HCT116 (cell line): ENCODE results near the gene KRT36. TPM values are rescaled to one million over a fixed set of nuclear protein-coding genes. Genes with fewer than 3 reads are reported as not detected.

ENCODE experiments used
- ATAC-seq: fragments of 200-7000 bp; cut with Tn5 transposase; 2 replicates; pipeline ENCODE4 v1.9.1; 2020; ENCODE audit warnings: mild to moderate bottlenecking, moderate library complexity
- BruUV-seq: library from RNA; stranded (reverse); fragments of 400-500 nt; replicated peaks from 2 replicates; lab custom pipeline; 2021; lab: Mats Ljungman, UMichigan
- CTCF ChIA-PET: fragments of 300-600 bp; sonication (Branson Sonifier 250); formaldehyde crosslinking; loops from one replicate; lab custom pipeline; 2021; ENCODE audit warnings: antibody characterized with exemption; lab: Charles Lee
- POLR2A ChIA-PET: fragments of 300-600, 350-600 bp; sonication (Branson Sonifier 250); formaldehyde crosslinking; loops from one replicate; lab custom pipeline; 2021; ENCODE audit warnings: antibody characterized with exemption; lab: Charles Lee
- RAD21 ChIA-PET, 2 experiments: fragments of 300-600 bp; sonication (Branson Sonifier 250); formaldehyde crosslinking; loops; one replicate each; lab custom pipeline; 2023; ENCODE audit warnings: low total read pairs in 2 of 2; ENCODE audit not compliant: uncharacterized antibody in 2 of 2, unreplicated experiment in 2 of 2, low non-redundant PET in 1 of 2; lab: Charles Lee
- DNase-seq: peaks from one replicate; pipeline ENCODE4 v3.0.0-alpha.2; 2010; ENCODE audit warnings: low read depth, low spot score
- H2AFZ ChIP-seq: fragments of 200-600 bp; shearing (Covaris generic), sonication (generic); 2 replicates; pipeline ENCODE4 v1.6.1; 2017; ENCODE audit warnings: low read depth, mixed run types, mixed read lengths, antibody characterized with exemption, low read length; ENCODE audit not compliant: poor library complexity, severe bottlenecking
- H3K27ac ChIP-seq: 2 replicates; pipeline ENCODE4 v1.5.1; 2012; ENCODE audit warnings: low read depth, low read length
- H3K27me3 ChIP-seq: fragments of 200-600 bp; sonication (generic); 2 replicates; pipeline ENCODE4 v1.6.1; 2016; ENCODE audit warnings: mixed run types, low read length, mixed read lengths; ENCODE audit not compliant: insufficient read depth
- H3K36me3 ChIP-seq, 2 experiments: fragments of 200-500 bp in 1 of 2; fragments of 200-600 bp in 1 of 2; sonication (Bioruptor generic) in 1 of 2; sonication (generic) in 1 of 2; 2 replicates each; pipeline versions ENCODE4 v1.5.1 to v1.6.1; 2014 to 2016; ENCODE audit warnings: low read length in 2 of 2, inconsistent platforms in 1 of 2, mixed read lengths in 1 of 2, mixed run types in 1 of 2; ENCODE audit not compliant: insufficient read depth in 2 of 2, control insufficient read depth in 1 of 2
- H3K4me1 ChIP-seq, 2 experiments: fragments of 200-600 bp in 1 of 2; sonication (generic) in 1 of 2; 2 replicates each; pipeline versions ENCODE4 v1.5.1 to v1.6.1; 2012 to 2017; ENCODE audit warnings: low read length in 2 of 2, inconsistent platforms in 1 of 2, mild to moderate bottlenecking in 1 of 2, mixed read lengths in 1 of 2, mixed run types in 1 of 2, moderate library complexity in 1 of 2; ENCODE audit not compliant: insufficient read depth in 2 of 2, control insufficient read depth in 1 of 2
- H3K4me2 ChIP-seq: fragments of 200-600 bp; sonication (generic); 2 replicates; pipeline ENCODE4 v1.6.1; 2017; ENCODE audit warnings: mixed run types, low read length, mixed read lengths
- H3K4me3 ChIP-seq, 2 experiments: fragments of 200-600 bp in 1 of 2; sonication (generic) in 1 of 2; replicated peaks in 1 of 2; 2 replicates each; pipeline ENCODE4 v1.5.1; 2011 to 2016; ENCODE audit warnings: low read length in 2 of 2, control low read depth in 1 of 2, low read depth in 1 of 2, mild to moderate bottlenecking in 1 of 2, mixed read lengths in 1 of 2, mixed run types in 1 of 2
- H3K79me2 ChIP-seq: fragments of 200-600 bp; sonication (generic); 2 replicates; pipeline ENCODE4 v1.6.1; 2017; ENCODE audit warnings: mild to moderate bottlenecking, mixed run types, low read length, moderate library complexity, mixed read lengths; ENCODE audit not compliant: insufficient read depth
- H3K9ac ChIP-seq: fragments of 200-600 bp; sonication (generic); 2 replicates; pipeline ENCODE4 v1.6.1; 2016; ENCODE audit warnings: low read length, mixed read lengths
- H3K9me2 ChIP-seq: fragments of 200-600 bp; sonication (generic), shearing (Covaris generic); 2 replicates; pipeline ENCODE4 v1.6.1; 2017; ENCODE audit warnings: mixed run types, mild to moderate bottlenecking, moderate library complexity; ENCODE audit not compliant: insufficient read depth
- H3K9me3 ChIP-seq, 2 experiments: fragments of 200-500 bp in 1 of 2; fragments of 200-600 bp in 1 of 2; sonication (Bioruptor generic) in 1 of 2; sonication (generic) in 1 of 2; 2 replicates each; pipeline ENCODE4 v1.6.1; 2014 to 2017; ENCODE audit warnings: low read length in 2 of 2, mixed read lengths in 2 of 2, inconsistent platforms in 1 of 2, low read depth in 1 of 2, mild to moderate bottlenecking in 1 of 2, mixed run types in 1 of 2, moderate library complexity in 1 of 2; ENCODE audit not compliant: control insufficient read depth in 1 of 2, insufficient read depth in 1 of 2
- H4K20me1 ChIP-seq: fragments of 200-600 bp; sonication (generic), shearing (Covaris generic); 2 replicates; pipeline ENCODE4 v1.6.1; 2017; ENCODE audit warnings: mixed run types, mild to moderate bottlenecking, moderate library complexity; ENCODE audit not compliant: insufficient read depth
- CBX3 ChIP-seq: IDR thresholded peaks from 2 replicates; pipeline ENCODE4 v1.6.1; 2012; ENCODE audit warnings: low read depth
- CTCF ChIP-seq, 3 experiments: fragments of 200-600 bp in 1 of 3; sonication (generic) in 1 of 3; IDR thresholded peaks in 2 of 3; conservative IDR thresholded peaks in 1 of 3; 2 replicates each; pipeline ENCODE4 v1.5.1; 2012 to 2017; ENCODE audit warnings: low read depth in 2 of 3, low read length in 2 of 3, antibody characterized with exemption in 1 of 3, borderline replicate concordance in 1 of 3, control low read depth in 1 of 3, mild to moderate bottlenecking in 1 of 3, mixed read lengths in 1 of 3, mixed run types in 1 of 3, moderate library complexity in 1 of 3; ENCODE audit not compliant: insufficient read depth in 1 of 3
- EGR1 ChIP-seq: IDR thresholded peaks from 2 replicates; pipeline ENCODE4 v1.6.1; 2012; ENCODE audit warnings: low read depth
- ELF1 ChIP-seq: IDR thresholded peaks from 2 replicates; pipeline ENCODE4 v1.6.1; 2012; ENCODE audit warnings: low read depth, borderline replicate concordance
- EZH2phosphoT487 ChIP-seq: fragments of 200-600 bp; IDR thresholded peaks from 2 replicates; pipeline ENCODE4 v1.6.1; 2018; ENCODE audit warnings: antibody characterized with exemption, borderline replicate concordance
- JUND ChIP-seq: IDR thresholded peaks from 2 replicates; pipeline ENCODE4 v1.6.1; 2012
- MAX ChIP-seq: IDR thresholded peaks from 2 replicates; pipeline ENCODE4 v1.6.1; 2012
- POLR2A ChIP-seq: IDR thresholded peaks from 2 replicates; pipeline ENCODE4 v1.7.0; 2011; ENCODE audit warnings: borderline replicate concordance; ENCODE audit not compliant: insufficient read depth, insufficient read length; ENCODE audit errors: extremely low read depth
- POLR2AphosphoS5 ChIP-seq: IDR thresholded peaks from 2 replicates; pipeline ENCODE4 v1.6.1; 2011; ENCODE audit warnings: mild to moderate bottlenecking, low read depth, low read length, moderate library complexity
- RAD21 ChIP-seq: IDR thresholded peaks from 2 replicates; pipeline ENCODE4 v1.6.1; 2012; ENCODE audit warnings: low read depth, mild to moderate bottlenecking
- REST ChIP-seq: IDR thresholded peaks from 2 replicates; pipeline ENCODE4 v1.6.1; 2012; ENCODE audit warnings: low read depth
- SRF ChIP-seq: IDR thresholded peaks from 2 replicates; pipeline ENCODE4 v1.6.1; 2012; ENCODE audit warnings: low read depth
- ZNF274 ChIP-seq: fragments of 200-500 bp; sonication (Bioruptor generic); IDR thresholded peaks from 2 replicates; pipeline ENCODE4 v1.6.1; 2014; ENCODE audit warnings: mild to moderate bottlenecking, low read depth, low read length, inconsistent platforms
- intact Hi-C: fragments of 100-400 bp; cut with micrococcal nuclease; formaldehyde crosslinking; loops from 2 replicates; pipeline ENCODE4 v1.10.0; 2022
- total RNA-seq: library from RNA; stranded (reverse); gene quantifications from one replicate; pipeline ENCODE4 v1.2.1, GENCODE V29; 2021; ENCODE audit not compliant: unreplicated experiment

Gene KRT36
- total RNA-seq, 1 experiment from 2014 or later: not detected

- CTCF ChIA-PET: interaction anchor here (1.1 kb wide), 1 partner anchor 170 kb away, joined by 3 read pairs; no protein-coding TSS in a partner anchor
- H2AFZ ChIP-seq: no peak overlapping the region
Observed at GRCh38 chr17:41492351-41492750, 2.6 kb upstream of the KRT36 start.

More at GRCh38 chr17:41492351-41492750, 2.6 kb upstream of the KRT36 start:
- Histone ChIP-seq H3K4me2 (no peak overlapping the region), H3K9me2 (no peaks in the 10 kb centered on the region), H3K27ac (no peak overlapping the region), H4K20me1 (no peaks in the 10 kb centered on the region), H3K9me3 (no peaks in the 10 kb centered on the region), H3K36me3 (no peaks in the 10 kb centered on the region), H3K27me3 (no peaks in the 10 kb centered on the region), H3K4me1 (peaks cover 18 to 49% of the 10 kb centered on the region in 2 experiments), H3K4me3 (no peak overlapping the region), H3K79me2 (no peaks in the 10 kb centered on the region), H3K9ac (no peak overlapping the region)
- DNase-seq: no peak
- POLR2A ChIA-PET: no interaction called here
- RAD21 ChIA-PET: no interaction called here
- no TSS peak for BruUV-seq
- ATAC-seq: no peak
- TF ChIP-seq MAX: no peak
- no peak for TF ChIP-seq JUND
- no peak for TF ChIP-seq REST
- TF ChIP-seq ELF1: no peak
- no peak for TF ChIP-seq RAD21
- no peak for TF ChIP-seq POLR2A
- TF ChIP-seq SRF: no peak
- no peak for TF ChIP-seq CTCF (IDR thresholded peaks at IDR 0.05 in 2 of 3, conservative IDR thresholded peaks at IDR 0.05 in 1 of 3; ENCODE audit: borderline replicate concordance in 1 of 3, insufficient read depth in 1 of 3, low read depth in 2 of 3, low read length in 2 of 3)
- no peak for TF ChIP-seq ZNF274
- TF ChIP-seq CBX3: no peak
- no peak for TF ChIP-seq EZH2phosphoT487
- TF ChIP-seq EGR1: no peak
- no peak for TF ChIP-seq POLR2AphosphoS5
- intact Hi-C loops: loop anchor here (10.0 kb wide), 1 partner anchor 78 kb away; no protein-coding TSS in a partner anchor
